Mammary epithelial cell (primary cell): ENCODE data around the gene SLC39A6.

Experiments used
- EZH2 ChIP-seq: IDR thresholded peaks from 2 replicates; pipeline ENCODE4 v1.6.1; 2012; ENCODE audit warnings: low read length, inconsistent platforms, borderline replicate concordance
- TF ChIP-seq, protein P1 (sequence below), 2 donors: IDR thresholded peaks in 1 of 2; conservative IDR thresholded peaks in 1 of 2; 2 replicates each; pipeline ENCODE4 v1.5.1; 2011 to 2012; ENCODE audit warnings: inconsistent platforms in 2 of 2, low read length in 2 of 2, mild to moderate bottlenecking in 2 of 2, control low read depth in 1 of 2, low read depth in 1 of 2; ENCODE audit not compliant: insufficient read depth in 1 of 2; ENCODE audit errors: extremely low read depth in 1 of 2

DNA sequence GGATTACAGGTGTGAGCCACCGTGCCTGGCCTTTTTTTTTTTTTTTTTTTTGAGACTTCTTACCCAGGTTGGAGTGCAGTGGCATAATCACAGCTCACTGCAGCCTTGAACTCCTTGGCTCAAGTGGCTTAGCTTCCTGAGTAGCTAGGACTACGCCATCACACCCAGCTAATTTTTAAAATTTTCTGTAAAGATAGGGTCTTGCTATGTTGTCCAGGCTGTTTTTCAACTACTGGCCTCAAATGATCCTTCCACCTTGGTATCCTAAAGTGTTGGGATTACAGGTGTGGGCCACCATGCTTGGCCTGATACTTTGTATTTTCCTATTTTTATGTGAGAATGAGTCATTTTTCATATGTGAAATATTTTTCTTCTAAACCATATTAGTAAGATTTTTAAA, 14.3 kb upstream of the SLC39A6 start:
- TF ChIP-seq, protein P1, sequence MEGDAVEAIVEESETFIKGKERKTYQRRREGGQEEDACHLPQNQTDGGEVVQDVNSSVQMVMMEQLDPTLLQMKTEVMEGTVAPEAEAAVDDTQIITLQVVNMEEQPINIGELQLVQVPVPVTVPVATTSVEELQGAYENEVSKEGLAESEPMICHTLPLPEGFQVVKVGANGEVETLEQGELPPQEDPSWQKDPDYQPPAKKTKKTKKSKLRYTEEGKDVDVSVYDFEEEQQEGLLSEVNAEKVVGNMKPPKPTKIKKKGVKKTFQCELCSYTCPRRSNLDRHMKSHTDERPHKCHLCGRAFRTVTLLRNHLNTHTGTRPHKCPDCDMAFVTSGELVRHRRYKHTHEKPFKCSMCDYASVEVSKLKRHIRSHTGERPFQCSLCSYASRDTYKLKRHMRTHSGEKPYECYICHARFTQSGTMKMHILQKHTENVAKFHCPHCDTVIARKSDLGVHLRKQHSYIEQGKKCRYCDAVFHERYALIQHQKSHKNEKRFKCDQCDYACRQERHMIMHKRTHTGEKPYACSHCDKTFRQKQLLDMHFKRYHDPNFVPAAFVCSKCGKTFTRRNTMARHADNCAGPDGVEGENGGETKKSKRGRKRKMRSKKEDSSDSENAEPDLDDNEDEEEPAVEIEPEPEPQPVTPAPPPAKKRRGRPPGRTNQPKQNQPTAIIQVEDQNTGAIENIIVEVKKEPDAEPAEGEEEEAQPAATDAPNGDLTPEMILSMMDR (conservative IDR thresholded peaks at IDR 0.05 in 1 of 2, IDR thresholded peaks at IDR 0.05 in 1 of 2; ENCODE audit: extremely low read depth in 1 of 2, insufficient read depth in 1 of 2, low read depth in 1 of 2, low read length in 2 of 2): no peak
- TF ChIP-seq EZH2: no peak
